Right forelimb (tissue), 1 donor: Measurements from ENCODE around the gene IL33.

Source experiments
- DNase-seq: peaks from one replicate; pipeline ENCODE4 v3.0.0-alpha.2; 2018

IL33 gene

GRCh38 chr9:6305954-6306563 is 90.5 kb downstream of the IL33 start:
- DNase-seq: no peak
